IMR-90 (cell line): Measurements from ENCODE around the gene SCP2D1.

ENCODE experiments used
- BHLHE40 ChIP-seq: fragments of 150-350 bp; IDR thresholded peaks from 2 replicates; pipeline ENCODE4 v1.6.1; 2016; ENCODE audit warnings: mild to moderate bottlenecking, low read depth, low read length
- CEBPB ChIP-seq: IDR thresholded peaks from 2 replicates; pipeline ENCODE4 v1.6.1; 2012; ENCODE audit warnings: low read depth, low read length, improper control_type of control experiment
- CTCF ChIP-seq: conservative IDR thresholded peaks from 2 replicates; pipeline ENCODE4 v1.5.1; 2012; ENCODE audit warnings: mild to moderate bottlenecking, low read depth, low read length, improper control_type of control experiment
- MXI1 ChIP-seq: IDR thresholded peaks from 2 replicates; pipeline ENCODE4 v1.6.1; 2012; ENCODE audit warnings: low read depth, mild to moderate bottlenecking, low read length, moderate library complexity, borderline replicate concordance
- POLR2A ChIP-seq: IDR thresholded peaks from 2 replicates; pipeline ENCODE4 v1.6.1; 2012; ENCODE audit warnings: mild to moderate bottlenecking, low read depth, low read length
- RAD21 ChIP-seq: IDR thresholded peaks from 2 replicates; pipeline ENCODE4 v1.6.1; 2012; ENCODE audit warnings: low read length, improper control_type of control experiment
- RFX5 ChIP-seq: IDR thresholded peaks from 2 replicates; pipeline ENCODE4 v1.8.0; 2012; ENCODE audit warnings: low read depth, mild to moderate bottlenecking, low read length, moderate library complexity
- TF ChIP-seq, protein P1 (sequence below): fragments of 150-350 bp; IDR thresholded peaks from 2 replicates; pipeline ENCODE4 v1.6.1; 2017; ENCODE audit warnings: mild to moderate bottlenecking, antibody characterized with exemption, low read length, low read depth

DNA sequence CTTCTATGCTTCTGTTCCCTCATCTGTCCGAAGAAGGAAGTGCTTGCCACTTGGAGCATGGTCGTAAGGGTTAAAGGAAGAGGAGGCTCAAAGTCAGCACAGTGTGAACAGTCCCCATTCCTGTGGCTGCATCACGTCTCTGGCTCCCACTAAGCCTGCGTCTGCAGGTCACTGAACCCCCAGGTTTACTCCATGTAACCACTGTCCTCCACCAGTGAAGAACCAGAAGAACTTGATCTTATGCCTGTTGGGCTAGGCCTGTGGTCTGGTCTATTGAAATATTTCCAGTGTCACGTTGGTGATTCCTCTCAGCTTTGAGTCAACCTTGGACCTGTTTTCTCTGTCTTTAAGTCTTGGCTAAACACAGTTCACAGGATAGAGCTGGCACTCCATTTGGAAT, 45.9 kb upstream of the SCP2D1 start:
- TF ChIP-seq POLR2A: no peak
- TF ChIP-seq CTCF: no peak
- TF ChIP-seq RFX5: no peak
- TF ChIP-seq, protein P1, sequence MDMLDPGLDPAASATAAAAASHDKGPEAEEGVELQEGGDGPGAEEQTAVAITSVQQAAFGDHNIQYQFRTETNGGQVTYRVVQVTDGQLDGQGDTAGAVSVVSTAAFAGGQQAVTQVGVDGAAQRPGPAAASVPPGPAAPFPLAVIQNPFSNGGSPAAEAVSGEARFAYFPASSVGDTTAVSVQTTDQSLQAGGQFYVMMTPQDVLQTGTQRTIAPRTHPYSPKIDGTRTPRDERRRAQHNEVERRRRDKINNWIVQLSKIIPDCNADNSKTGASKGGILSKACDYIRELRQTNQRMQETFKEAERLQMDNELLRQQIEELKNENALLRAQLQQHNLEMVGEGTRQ: no peak
- TF ChIP-seq BHLHE40: no peak
- TF ChIP-seq CEBPB: no peak
- TF ChIP-seq RAD21: no peak
- no peak for TF ChIP-seq MXI1
